ENCODE results near the gene GSAP. TPM values are rescaled to one million over a fixed set of nuclear protein-coding genes. Genes with fewer than 3 reads are reported as not detected.

The GSAP gene
- total and polyA plus RNA-seq, 2 of the 4 experiments (the other 2 are of a cell fraction) = 1.6 to 1.8 TPM

- CTCF ChIA-PET = no interaction called here
- Histone ChIP-seq H3K9me1 (ENCODE audit: insufficient read depth, low read length) (peaks cover 6% of the 10 kb centered on the region; the same call in 1 of the 2 replicates), H3K9me3 (ENCODE audit: control insufficient read depth, insufficient read depth, low read length) (no peaks in the 10 kb centered on the region; the same call in 1 of the 2 replicates), H2AFZ (replicated peaks; ENCODE audit: low read length, poor library complexity) (no peak overlapping the region), H2BK5ac (ENCODE audit: low read depth, low read length, poor library complexity, severe bottlenecking) (no peak overlapping the region), H3K9ac (ENCODE audit: low read depth, low read length) (no peak overlapping the region), H3K27me3 (ENCODE audit: control insufficient read depth, insufficient read depth, low read length) (no peaks in the 10 kb centered on the region), H4K20me1 (ENCODE audit: insufficient read depth, low read length) (no peaks in the 10 kb centered on the region), H4K8ac (ENCODE audit: low read depth in 2 of 2, low read length in 2 of 2) (no peak overlapping the region), H4K91ac (ENCODE audit: insufficient read depth, low read depth, low read length) (no peak overlapping the region), H2AK9ac (replicated peaks; ENCODE audit: low read depth, low read length, poor library complexity) (no peak overlapping the region), H2AK5ac (ENCODE audit: low read depth, low read length) (no peak overlapping the region), H2BK20ac (ENCODE audit: low read depth, low read length) (no peak overlapping the region), H3K14ac (replicated peaks; ENCODE audit: low read depth, low read length) (no peak overlapping the region), H3K4me1 (ENCODE audit: control insufficient read depth, insufficient read depth, low read length) (no peaks in the 10 kb centered on the region), H3K4me3 (ENCODE audit: insufficient read depth, low read depth, low read length) (no peak overlapping the region), H3K79me1 (ENCODE audit: low read depth in 1 of 2, low read length in 2 of 2) (no peaks in the 10 kb centered on the region), H2BK120ac (ENCODE audit: low read depth, low read length) (no peak overlapping the region), H3K56ac (ENCODE audit: extremely low read depth, insufficient read depth, low read length) (no peak overlapping the region), H3K4ac (ENCODE audit: low read depth, low read length) (no peak overlapping the region), H3K18ac (ENCODE audit: low read depth, low read length) (no peak overlapping the region), H3K23ac (ENCODE audit: low read depth, low read length) (no peak overlapping the region), H4K5ac (ENCODE audit: low read depth, low read length) (no peak overlapping the region), H3K36me3 (ENCODE audit: control insufficient read depth, insufficient read depth, low read length) (peaks cover 5% of the 10 kb centered on the region; the same call in 1 of the 2 replicates), H3K27ac (ENCODE audit: insufficient read depth, low read length) (no peak overlapping the region), H2BK15ac (ENCODE audit: low read depth, low read length) (no peak overlapping the region), H3K4me2 (ENCODE audit: low read depth, low read length) (no peak overlapping the region)
- POLR2A ChIA-PET (ENCODE audit: unreplicated experiment) = no interaction called here
- in situ Hi-C loops (cut with MboI; ENCODE audit: low sequenced_read_pairs) (no loop called here), dilution Hi-C loops (cut with HindIII; ENCODE audit: low sequenced_read_pairs, unreplicated experiment) (no loop called here), intact Hi-C loops (cut with micrococcal nuclease) (no loop called here)
- TF ChIP-seq, protein P1, sequence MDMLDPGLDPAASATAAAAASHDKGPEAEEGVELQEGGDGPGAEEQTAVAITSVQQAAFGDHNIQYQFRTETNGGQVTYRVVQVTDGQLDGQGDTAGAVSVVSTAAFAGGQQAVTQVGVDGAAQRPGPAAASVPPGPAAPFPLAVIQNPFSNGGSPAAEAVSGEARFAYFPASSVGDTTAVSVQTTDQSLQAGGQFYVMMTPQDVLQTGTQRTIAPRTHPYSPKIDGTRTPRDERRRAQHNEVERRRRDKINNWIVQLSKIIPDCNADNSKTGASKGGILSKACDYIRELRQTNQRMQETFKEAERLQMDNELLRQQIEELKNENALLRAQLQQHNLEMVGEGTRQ (IDR thresholded peaks at IDR 0.05; ENCODE audit: low read depth, low read length) = no peak
- no peak for TF ChIP-seq NFE2L2 (IDR thresholded peaks at IDR 0.05; ENCODE audit: low read depth, low read length)
- TF ChIP-seq, protein P2, sequence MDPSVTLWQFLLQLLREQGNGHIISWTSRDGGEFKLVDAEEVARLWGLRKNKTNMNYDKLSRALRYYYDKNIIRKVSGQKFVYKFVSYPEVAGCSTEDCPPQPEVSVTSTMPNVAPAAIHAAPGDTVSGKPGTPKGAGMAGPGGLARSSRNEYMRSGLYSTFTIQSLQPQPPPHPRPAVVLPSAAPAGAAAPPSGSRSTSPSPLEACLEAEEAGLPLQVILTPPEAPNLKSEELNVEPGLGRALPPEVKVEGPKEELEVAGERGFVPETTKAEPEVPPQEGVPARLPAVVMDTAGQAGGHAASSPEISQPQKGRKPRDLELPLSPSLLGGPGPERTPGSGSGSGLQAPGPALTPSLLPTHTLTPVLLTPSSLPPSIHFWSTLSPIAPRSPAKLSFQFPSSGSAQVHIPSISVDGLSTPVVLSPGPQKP (IDR thresholded peaks at IDR 0.05; ENCODE audit: borderline replicate concordance, low read depth, low read length) = no peak
- TF ChIP-seq MAFK (IDR thresholded peaks at IDR 0.05; ENCODE audit: low read depth, low read length) = no peak
- no peak for TF ChIP-seq POLR2A (IDR thresholded peaks at IDR 0.05; ENCODE audit: low read depth, low read length)
- no peak for TF ChIP-seq RAD21 (IDR thresholded peaks at IDR 0.05; ENCODE audit: low read length)
- no peak for TF ChIP-seq BHLHE40 (IDR thresholded peaks at IDR 0.05; ENCODE audit: low read depth, low read length)
- no peak for TF ChIP-seq CEBPB (IDR thresholded peaks at IDR 0.05; ENCODE audit: low read depth, low read length)
- TF ChIP-seq SMC3 (IDR thresholded peaks at IDR 0.05; ENCODE audit: low read depth, low read length) = no peak
- TF ChIP-seq MAZ (IDR thresholded peaks at IDR 0.05; ENCODE audit: borderline replicate concordance, low read depth, low read length) = no peak
- no peak for TF ChIP-seq RCOR1 (IDR thresholded peaks at IDR 0.05; ENCODE audit: insufficient replicate concordance, low read length)
- no peak for TF ChIP-seq CHD1 (IDR thresholded peaks at IDR 0.05; ENCODE audit: low read depth, low read length)
- WGBS, 2 experiments (ENCODE audit: extremely low coverage in 2 of 2, insufficient read length in 1 of 2) = 40% methylated on average over 1 of the region's 2 CpGs; no CpG with 5 or more reads in 1 of the 2 experiments
- BruUV-seq (replicated peaks) = no TSS peak
- ATAC-seq (ENCODE audit: low read depth) (no peak), DNase-seq (no peak)
Observed at GRCh38 chr7:77284616-77285015, 131.5 kb downstream of the GSAP start.

Data from IMR-90 (cell line).